HG02642 (cell line): ENCODE data around the gene TBC1D22A.

Experiments
- ATAC-seq: cut with Tn5 transposase; IDR thresholded peaks from one replicate; pipeline ENCODE4 v1.9.1; 2021; ENCODE audit warnings: mild to moderate bottlenecking; ENCODE audit not compliant: unreplicated experiment, poor library complexity

The TBC1D22A gene

GRCh38 chr22:46917771-46918101 lies 155.3 kb downstream of the TBC1D22A start:
- no peak for ATAC-seq

GRCh38 chr22:46918197-46918596 lies 155.7 kb downstream of the TBC1D22A start:
- ATAC-seq: no peak

DNA sequence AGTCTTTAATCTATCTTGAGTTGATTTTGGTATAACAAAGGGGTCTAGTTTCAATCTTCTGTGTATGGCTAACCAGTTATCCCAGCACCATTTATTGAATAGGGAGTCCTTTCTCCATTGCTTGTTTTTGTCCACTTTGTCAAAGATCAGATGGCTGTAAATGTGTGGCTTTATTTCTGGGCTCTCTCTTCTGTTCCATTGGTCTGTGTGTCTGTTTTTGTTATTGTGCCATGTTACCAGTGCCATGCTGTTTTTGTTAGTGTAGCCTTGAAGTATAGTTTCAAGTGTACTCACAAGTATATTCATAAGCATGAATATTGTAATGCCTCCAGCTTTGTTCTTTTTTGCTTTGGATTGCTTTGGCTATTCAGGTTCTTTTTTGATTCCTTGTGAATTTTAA lies 159.6 kb downstream of the TBC1D22A start:
- ATAC-seq: no peak

GRCh38 chr22:46923394-46923793 lies 160.9 kb downstream of the TBC1D22A start:
- no peak for ATAC-seq

- no peak for ATAC-seq
These were observed 163.4 kb downstream of the TBC1D22A start for GRCh38 chr22:46925818-46926217.

DNA sequence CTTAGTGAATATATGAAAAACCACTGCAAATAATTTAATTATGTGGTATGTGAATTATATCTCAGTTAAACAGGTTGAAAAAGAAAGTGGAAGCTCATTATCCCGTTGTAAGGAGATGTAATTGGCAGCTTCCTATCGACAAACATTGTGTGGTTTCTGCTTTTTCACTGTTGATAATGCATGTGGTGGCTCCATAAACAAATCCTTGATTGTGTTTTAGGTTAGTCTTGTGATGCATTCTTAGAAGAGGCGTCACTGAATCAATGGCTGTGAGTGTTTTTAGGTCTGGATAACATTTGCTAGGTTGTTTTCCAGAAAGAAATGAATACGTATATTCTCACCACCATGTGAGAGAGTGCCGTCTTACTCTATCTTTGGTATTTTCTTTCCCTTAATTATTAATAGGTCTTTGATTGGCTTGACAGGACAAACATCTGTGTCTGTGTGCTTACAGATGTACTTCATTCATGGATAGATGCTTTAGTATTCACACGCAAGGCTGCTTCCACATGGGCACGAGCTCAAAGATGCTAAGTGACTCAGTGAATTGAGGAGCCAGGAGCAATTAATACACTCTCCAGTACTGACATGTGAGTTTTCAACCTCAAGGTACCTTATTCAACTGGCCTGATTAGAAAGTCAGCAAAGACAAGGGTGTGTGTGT lies 166.7 kb downstream of the TBC1D22A start:
- no peak for ATAC-seq

DNA sequence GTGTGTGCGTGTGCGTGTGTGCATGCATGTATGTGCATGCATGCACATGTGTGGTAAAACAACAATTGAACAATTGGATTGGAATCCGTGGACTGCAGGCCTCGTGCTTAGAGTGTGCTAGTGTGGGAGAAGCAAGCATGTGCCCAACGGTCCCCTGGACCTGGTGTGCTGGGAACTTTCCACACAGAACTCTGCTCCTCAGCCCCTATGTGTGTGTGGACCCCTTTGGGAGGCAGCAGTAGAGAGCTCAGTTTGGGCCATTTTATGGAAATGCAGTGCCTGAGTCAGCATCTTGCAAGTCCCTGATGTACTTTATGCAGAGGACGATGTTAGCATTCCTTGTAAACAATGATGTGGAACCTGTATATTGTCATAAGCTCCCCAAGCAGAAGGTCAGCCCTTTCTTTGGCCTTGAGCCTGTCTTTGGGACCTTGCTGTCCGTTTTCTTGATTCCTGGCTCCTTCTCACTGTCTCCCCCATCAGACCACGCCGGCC lies 167.3 kb downstream of the TBC1D22A start:
- no peak for ATAC-seq

- no peak for ATAC-seq
These were observed 169.0 kb downstream of the TBC1D22A start for GRCh38 chr22:46931414-46931813.

DNA sequence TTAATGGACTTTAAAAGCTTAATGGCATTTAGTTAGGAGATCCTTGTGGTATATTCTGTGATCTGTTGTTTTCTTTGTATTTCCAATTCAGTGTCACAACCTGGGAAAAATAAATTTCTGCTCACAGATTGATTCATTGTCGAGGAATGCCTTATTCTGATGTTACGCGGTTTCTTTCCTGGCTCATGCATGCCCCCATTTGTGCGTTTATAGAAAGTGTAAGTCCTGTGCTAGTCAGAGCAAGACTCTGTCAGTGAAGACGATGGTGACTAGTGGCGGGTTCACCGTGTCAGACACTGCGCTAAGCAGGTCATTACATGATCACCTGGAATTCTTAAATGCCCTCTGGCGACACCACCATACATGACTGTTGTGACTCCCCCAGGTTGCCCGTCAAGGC lies 169.4 kb downstream of the TBC1D22A start:
- no peak for ATAC-seq

DNA sequence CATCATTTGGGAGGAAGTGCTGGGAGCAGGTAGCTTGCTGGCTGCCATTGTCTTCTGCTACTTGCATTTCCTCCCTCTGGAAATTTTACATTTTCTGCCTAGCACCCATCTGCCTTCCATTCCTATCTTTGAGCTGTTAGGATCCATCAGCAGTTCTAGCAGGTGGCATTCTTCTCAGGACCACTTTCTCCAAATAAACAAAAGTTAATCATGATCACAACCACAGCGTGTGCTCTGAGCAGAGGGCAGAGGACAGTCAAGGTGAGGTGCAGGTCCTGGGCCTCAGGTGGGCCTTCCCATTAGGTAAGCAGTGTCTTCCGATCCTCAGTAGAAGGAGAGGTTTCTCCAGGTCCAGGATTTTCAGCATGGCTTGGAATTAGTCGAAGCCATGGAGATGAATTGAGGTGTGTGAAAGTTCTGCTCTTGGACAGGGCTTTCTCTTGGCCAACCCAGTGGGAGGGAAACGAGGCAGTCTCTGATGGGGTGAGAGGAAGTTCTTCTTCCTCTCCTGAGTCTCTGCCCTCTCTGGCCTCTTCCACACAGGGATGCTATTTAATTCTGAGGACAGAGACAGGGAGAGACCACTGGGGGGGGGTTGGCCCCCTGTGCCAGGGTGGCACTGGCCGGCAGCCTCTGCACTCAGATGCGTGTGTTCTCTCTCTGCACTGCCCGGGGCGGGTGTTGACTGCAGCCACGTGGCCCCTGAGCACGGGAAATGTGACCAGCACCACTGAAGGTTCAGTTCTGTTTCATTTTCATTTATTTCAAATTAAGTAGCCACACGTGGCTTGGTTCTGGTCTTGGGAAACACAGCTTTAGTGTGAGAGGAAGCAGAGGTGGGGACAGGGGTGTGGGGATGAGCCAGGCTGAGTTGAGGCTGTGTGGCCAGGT lies 170.8 kb downstream of the TBC1D22A start:
- ATAC-seq: no peak

GRCh38 chr22:46934172-46934745 lies 171.8 kb downstream of the TBC1D22A start:
- ATAC-seq: no peak

GRCh38 chr22:46934746-46935491 lies 172.5 kb downstream of the TBC1D22A start:
- no peak for ATAC-seq

DNA sequence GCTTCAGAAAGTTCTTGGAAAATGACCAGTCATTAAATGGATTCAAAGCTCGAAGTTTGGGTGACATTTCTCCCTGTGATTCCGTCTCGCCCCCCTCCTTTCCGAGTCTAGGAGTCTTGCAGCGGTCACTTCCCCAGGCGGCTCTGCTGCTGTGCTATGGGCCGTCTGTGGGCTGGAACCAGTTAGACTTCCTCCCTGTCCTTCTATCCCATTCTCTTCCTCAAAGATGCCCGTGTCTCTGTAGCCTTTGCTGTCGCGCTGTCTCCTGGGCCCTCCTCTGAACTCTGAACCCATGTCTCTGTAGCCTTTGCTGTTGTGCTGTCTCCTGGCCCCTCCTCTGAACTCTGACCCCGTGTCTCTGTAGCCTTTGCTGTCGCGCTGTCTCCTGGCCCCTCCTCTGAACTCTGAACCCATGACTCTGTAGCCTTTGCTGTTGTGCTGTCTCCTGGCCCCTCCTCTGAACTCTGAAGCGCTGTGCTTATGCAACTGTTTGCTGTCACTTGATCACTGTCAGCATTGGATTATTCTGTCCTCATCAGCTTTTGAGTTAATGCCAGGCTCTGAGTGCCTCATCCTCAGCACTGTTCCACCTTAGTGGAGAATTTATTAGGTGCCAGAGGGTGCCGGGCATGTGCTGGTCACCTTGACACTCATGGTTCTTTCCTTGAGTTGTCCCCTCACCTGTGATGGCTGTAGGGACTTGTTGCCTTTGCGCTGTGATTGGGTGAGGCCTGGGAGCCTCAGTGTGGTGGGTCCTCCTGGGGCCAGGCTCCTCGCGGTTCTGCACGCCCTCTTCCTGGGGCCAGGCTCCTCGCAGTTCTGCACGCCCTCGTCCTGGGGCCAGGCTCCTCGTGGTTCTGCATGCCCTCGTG lies 173.3 kb downstream of the TBC1D22A start:
- no peak for ATAC-seq

- ATAC-seq: no peak
These were observed 174.0 kb downstream of the TBC1D22A start for GRCh38 chr22:46936378-46936903.

- no peak for ATAC-seq
These were observed 174.7 kb downstream of the TBC1D22A start for GRCh38 chr22:46937185-46937584.

GRCh38 chr22:46937939-46938338 lies 175.5 kb downstream of the TBC1D22A start:
- no peak for ATAC-seq

- no peak for ATAC-seq
These were observed 179.7 kb downstream of the TBC1D22A start for GRCh38 chr22:46941968-46942798.
